Superior temporal gyrus (tissue), 1 donor: Measurements from ENCODE around the gene PAIP2.
"Not testable (repeated sequence)": the region's sequence is repeated elsewhere in the genome, so short reads cannot be mapped to it uniquely, and the experiment has no call there.

ENCODE experiments used
- DNase-seq: peaks from one replicate; pipeline ENCODE4 v3.0.0-alpha.2; 2016; ENCODE audit errors: extremely low spot score

PAIP2 gene

GRCh38 chr5:139378101-139378825, 36.6 kb downstream of the PAIP2 start:
- no peak for DNase-seq

GRCh38 chr5:139378941-139379361, 37.3 kb downstream of the PAIP2 start:
- no peak for DNase-seq

GRCh38 chr5:139379626-139380449, 38.2 kb downstream of the PAIP2 start:
- no peak for DNase-seq

- DNase-seq, result no peak
These were observed 40.4 kb downstream of the PAIP2 start for GRCh38 chr5:139381837-139382761.

- no peak for DNase-seq
These were observed 41.2 kb downstream of the PAIP2 start for GRCh38 chr5:139382807-139383206.

- DNase-seq, result no peak
These were observed 41.8 kb downstream of the PAIP2 start, which contains the start of gene SLC23A1 for GRCh38 chr5:139383275-139383992. SLC23A1 (minus strand) TSS chr5:139383297; CDS start chr5:139383253, 44 bp downstream.

- DNase-seq, result no peak
These were observed 42.4 kb downstream of the PAIP2 start for GRCh38 chr5:139383993-139384590.

- DNase-seq, result no peak
These were observed 43.0 kb downstream of the PAIP2 start for GRCh38 chr5:139384591-139385051.

- no peak for DNase-seq
These were observed 43.7 kb downstream of the PAIP2 start for GRCh38 chr5:139385061-139386049.

- DNase-seq, result no peak
These were observed 44.4 kb downstream of the PAIP2 start for GRCh38 chr5:139386050-139386438.

- DNase-seq, result not testable (repeated sequence)
These were observed 45.3 kb downstream of the PAIP2 start for GRCh38 chr5:139386956-139387355.

- DNase-seq, result no peak
These were observed 46.0 kb downstream of the PAIP2 start for GRCh38 chr5:139387611-139388197.

- DNase-seq, result no peak
These were observed 46.7 kb downstream of the PAIP2 start for GRCh38 chr5:139388198-139388821.

- DNase-seq, result no peak
These were observed 48.3 kb downstream of the PAIP2 start, which contains the start of gene MZB1 for GRCh38 chr5:139389701-139390638. MZB1 (minus strand) TSS chr5:139389913; CDS start chr5:139389856, 57 bp downstream.

- DNase-seq, result no peak
These were observed 49.2 kb downstream of the PAIP2 start for GRCh38 chr5:139390639-139391569.
